Stimulated activated CD4-positive, alpha-beta T cell treated with anti-CD3 and anti-CD28 coated beads, Interleukin-4, amount 100 ng/mL, for 4 hours (primary cell): Measurements from ENCODE around the gene EEF1AKMT1.

Experiments used
- DNase-seq, 2 experiments: peaks; one replicate each; pipeline ENCODE4 v3.0.0-alpha.2; 2020

EEF1AKMT1 gene

GRCh38 chr13:20773194-20774080 is at the start of gene EEF1AKMT1:
Gene EEF1AKMT1, minus strand, starts transcription at chr13:20773961. Its CDS starts 16,363 bp downstream, at chr13:20757598.
- DNase-seq, result peak; percentile 93 to 98

DNA sequence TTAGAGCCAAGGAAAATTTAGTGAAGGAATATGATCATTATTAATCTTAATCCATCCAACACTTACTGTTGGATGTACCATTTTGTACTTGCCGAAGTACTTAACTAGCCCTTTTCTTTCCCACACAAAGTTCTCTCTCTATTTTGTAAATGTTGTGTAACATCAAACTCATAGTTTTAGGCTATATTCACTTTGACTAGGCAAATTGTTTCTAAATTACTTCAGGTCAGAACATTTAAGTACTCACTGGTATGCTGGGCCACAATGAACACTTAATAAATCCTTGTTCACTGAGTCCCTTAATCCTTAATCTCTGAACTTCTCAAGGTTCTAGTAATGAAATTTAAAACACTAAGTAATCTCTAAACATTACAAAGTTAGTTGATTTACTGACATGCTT is 49.3 kb upstream of the EEF1AKMT1 start:
- no peak for DNase-seq

GRCh38 chr13:20822406-20822805 is 48.6 kb upstream of the EEF1AKMT1 start:
- no peak for DNase-seq

DNA sequence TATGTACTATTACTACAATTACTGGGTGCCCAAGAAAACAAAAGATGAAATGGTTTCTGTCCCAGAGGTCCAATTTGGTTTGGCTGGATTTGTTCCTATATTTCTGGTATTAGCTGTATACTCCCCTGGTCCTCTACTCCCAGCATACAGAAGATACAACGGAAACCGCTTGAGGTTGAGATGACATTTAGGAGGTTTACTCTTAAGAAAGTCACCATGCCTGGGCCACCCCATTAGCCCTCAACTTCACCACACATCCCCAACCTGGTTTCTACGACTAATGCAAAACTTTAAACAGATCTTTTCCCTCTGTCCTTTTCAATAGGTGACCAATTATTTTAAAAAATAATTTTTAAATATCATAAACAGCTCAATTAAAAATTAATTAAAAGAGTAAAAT is 46.0 kb upstream of the EEF1AKMT1 start:
- no peak for DNase-seq

GRCh38 chr13:20815464-20815863 is 41.7 kb upstream of the EEF1AKMT1 start:
- no peak for DNase-seq

GRCh38 chr13:20814224-20814910 is 40.6 kb upstream of the EEF1AKMT1 start:
- DNase-seq, result no peak

- DNase-seq, result no peak
These were observed 39.1 kb upstream of the EEF1AKMT1 start for GRCh38 chr13:20812890-20813289.

GRCh38 chr13:20810808-20811207 is 37.0 kb upstream of the EEF1AKMT1 start:
- no peak for DNase-seq

- DNase-seq, result no peak
These were observed 35.1 kb upstream of the EEF1AKMT1 start for GRCh38 chr13:20808874-20809273.

DNA sequence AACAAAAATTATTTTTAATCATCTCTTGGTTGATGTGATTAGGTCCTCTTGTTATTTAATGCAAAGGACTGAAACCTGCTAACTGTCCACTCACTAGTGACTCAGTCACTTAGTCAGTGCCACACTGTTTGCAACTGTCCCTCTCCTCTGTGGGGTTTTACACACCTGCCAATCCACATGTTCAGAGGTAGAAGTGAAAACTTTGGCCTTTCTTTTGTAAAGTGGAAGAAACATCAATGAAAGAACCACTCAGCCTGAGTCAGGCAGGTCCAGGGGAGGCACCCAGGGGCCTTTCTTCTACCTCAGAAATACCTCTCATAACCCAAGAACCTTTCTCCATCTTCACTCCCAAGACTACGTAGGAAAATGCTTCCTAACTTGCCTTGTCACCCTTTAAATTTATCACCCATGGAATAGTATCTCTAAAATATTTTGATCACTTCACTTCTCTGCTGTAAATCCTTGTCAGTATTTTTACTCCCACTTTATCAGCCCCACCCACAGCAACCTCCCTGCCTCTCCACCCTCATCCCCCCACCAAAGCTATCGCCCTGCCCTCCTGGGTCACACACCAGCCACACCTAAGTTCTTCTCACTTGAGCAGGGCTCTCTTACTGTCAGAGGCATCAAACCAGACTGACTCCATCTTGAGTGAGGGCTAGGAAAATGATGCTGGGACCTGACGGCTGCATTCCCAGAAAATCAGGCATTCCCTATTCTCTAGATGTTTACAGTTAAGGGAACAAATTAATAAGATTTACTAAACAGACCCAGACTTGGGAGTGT is 29.6 kb upstream of the EEF1AKMT1 start:
- no peak for DNase-seq

- DNase-seq, result no peak
These were observed 27.9 kb upstream of the EEF1AKMT1 start for GRCh38 chr13:20801707-20802106.

DNA sequence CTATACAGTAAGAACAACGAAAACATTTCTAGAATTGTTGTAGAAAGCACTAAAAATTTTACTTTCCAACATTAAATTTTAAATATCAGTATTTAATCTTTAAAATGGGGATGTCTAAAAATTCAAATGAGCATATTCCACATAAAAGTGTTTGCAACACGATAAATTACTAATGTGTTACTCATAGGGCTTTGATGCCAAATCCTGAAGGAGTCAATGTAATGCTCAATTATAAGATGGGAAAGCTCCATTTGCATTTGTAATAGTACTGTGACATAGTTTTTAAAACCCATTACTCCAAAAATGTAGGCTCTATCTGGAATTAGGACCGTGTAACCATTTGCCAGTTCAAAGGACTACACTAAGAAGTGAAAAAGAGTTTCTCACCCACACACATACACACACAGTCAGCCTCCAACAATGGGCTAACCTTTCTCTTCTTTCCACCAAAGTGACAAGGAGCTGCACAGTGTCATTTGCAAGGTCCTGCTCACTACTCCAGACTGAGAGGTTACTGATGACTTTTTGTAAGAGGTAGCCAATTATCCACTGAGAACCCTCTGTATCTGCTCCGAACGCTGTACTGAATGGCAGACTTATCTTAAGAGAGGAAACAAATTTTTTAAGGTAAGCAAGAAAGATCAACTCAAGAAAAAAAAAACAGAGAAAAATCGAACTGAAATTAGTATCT is 26.1 kb upstream of the EEF1AKMT1 start:
- no peak for DNase-seq

DNA sequence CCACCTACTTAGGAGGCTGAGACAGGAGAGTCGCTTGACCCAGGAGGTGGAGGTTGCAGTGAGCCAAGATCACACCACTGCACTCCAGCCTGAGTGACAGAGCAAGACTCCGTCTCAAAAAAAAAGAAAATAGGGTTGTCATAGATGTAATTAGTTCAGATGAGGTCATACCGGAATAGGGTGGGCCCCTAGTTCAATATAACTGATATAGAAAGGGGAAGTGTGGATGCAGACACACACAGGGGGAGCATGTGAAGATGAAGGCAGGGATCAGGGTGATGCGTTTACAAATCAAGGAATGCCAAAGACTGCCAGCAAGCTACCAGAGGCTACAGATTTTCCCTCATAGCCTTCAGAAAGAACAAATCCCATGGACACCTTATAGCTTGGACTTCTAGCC is 24.3 kb upstream of the EEF1AKMT1 start:
- no peak for DNase-seq

DNA sequence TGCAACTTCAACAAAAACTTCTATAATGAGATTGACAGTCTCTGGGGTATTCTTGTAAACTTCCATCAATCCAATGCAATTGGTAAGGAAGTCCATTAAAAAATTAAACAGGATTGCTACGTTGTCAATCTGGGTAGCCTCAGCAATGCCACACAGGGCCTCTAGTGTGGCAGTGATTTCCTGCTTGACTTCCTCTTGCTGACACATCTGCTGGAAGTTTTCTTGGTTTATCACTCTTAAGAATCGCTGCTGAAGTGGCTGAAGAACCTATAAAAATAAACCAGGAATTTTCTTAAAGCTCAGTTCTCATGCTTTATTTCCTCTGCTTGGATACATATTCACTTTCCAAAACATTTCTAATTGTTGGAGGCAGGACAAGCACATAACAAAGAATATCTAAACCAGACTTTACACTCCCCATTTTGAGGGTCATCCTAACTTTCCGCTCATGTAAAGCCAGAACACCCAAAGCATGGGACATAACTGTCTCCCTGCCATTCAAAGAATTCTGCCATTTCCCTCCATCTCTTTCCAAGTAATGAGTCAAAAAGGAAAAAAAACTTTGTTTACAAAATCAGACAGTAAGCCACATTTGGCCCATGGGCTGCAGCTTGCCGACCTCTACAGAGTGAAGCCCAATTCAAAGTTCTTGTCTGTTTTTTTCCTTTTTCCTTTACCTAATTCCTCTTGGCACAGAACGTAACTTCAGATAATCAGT is 23.2 kb upstream of the EEF1AKMT1 start:
- DNase-seq, result no peak

GRCh38 chr13:20789665-20790064 is 15.9 kb upstream of the EEF1AKMT1 start:
- no peak for DNase-seq

DNA sequence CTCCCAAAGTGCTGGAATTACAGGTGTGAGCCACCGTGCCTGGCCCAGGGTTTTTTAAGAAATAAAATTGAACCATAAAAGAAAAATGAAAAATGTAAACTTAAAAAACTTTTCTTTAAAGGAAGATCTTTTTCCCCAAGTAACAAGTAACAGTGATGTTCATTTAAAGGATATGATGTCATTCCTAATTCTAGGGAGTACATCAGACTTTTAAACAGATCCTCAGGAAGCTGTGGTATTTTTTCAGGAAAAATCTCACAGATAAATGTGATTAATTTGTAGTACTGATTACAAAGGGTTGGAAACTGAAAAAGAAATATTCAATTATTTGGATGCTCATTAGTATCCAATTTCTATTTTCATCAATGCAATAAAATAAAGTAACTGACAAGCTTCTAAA is 14.6 kb upstream of the EEF1AKMT1 start:
- no peak for DNase-seq

- no peak for DNase-seq
These were observed 13.4 kb upstream of the EEF1AKMT1 start for GRCh38 chr13:20787180-20787579.

GRCh38 chr13:20782116-20782708 is 8.5 kb upstream of the EEF1AKMT1 start:
- DNase-seq, result no peak

- DNase-seq, result no peak
These were observed 6.6 kb upstream of the EEF1AKMT1 start for GRCh38 chr13:20780317-20780716.

- no peak for DNase-seq
These were observed 5.6 kb upstream of the EEF1AKMT1 start for GRCh38 chr13:20779405-20779804.

GRCh38 chr13:20778311-20778710 is 4.5 kb upstream of the EEF1AKMT1 start:
- no peak for DNase-seq

DNA sequence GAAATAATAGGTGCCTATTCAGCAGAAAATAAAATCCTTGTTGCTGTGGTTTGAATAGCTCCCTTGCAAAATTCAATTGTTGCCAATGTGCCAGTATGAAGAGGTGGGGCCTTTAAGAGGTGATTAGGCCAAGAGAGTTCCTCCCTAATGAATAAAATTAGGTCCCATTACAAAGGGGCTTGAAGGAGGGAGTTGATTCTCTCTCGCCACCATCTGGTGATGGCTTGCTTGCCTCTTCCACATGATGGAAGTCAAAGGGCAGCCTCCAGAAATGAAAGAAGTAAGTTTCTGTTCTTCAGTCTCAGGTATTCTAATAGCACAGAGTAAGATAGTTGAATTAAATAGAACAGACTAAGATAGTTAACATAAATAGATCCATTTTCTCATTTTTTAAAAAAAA is 3.0 kb upstream of the EEF1AKMT1 start:
- no peak for DNase-seq
